LNCAP (cell line): ENCODE measurements around the gene SMYD3.

Experiments used
- CTCF ChIP-seq: fragments of 450-650 bp; IDR thresholded peaks from 2 replicates; pipeline ENCODE4 v1.5.1; 2017; ENCODE audit warnings: mild to moderate bottlenecking

Gene SMYD3

GRCh38 chr1:246160905-246161304 lies 346.2 kb downstream of the SMYD3 start:
- TF ChIP-seq CTCF = no peak

DNA sequence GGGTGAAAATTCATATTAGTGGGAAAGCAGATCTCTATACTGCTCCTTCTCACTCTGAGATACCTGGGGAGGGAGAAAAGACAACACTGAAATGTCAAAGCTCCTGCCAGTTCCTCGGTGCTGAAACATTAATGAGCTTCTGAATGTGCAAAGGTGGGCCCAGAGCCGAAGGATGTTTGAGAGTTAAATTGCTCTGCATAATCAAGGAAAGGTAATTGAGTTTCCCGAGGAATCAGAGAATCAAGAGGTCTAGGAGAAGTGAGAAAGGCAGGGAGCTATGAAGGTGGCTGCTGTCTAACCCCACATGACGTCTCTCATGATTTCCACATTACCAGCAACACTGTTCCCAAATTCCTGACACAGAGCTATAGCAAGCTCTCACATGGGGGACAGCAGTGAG lies 346.7 kb downstream of the SMYD3 start:
- no peak for TF ChIP-seq CTCF

DNA sequence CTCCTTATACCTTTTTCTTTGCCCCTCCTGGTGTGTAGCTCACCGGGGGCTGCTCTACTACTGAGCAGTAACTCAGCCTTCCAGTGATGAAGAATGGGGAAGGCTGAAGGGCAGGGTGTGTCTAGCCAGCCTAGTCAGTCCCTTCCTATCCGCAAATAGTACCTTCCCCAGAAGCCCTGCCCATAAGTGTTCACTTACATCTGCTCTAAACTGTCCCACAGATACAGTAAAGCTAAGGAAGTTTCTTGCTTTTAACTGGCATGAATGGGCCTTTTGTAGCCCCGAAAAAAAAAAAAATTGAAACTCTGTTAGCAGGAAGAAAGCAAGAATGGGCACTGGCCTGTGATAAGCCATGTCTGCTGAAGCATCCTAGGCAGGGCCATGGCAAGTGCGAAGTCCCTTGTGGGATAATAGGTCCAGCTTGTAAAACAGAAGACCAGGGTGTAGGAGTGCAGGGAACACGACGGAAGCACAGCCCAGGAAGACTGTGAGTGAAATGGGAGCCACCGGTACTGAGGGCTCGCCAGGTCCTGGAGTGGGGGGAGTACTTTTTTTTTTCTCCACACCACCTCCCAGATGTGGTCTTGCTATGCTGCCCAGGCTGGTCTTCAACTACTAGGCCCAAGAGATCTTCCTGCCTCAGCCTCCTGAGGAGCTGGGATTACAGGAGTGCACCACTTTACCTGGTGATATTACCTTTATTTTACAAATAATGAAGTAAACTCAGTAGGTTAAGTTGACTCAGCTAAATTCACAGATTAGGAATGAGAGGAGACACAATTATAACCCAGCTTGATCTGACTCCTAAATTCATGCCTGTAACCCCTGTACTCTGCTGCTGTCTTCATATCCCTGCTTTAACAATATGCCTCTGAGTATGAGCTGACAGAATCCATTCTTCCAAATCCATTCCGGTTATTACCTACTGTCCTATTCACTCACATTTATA lies 347.5 kb downstream of the SMYD3 start:
- no peak for TF ChIP-seq CTCF

DNA sequence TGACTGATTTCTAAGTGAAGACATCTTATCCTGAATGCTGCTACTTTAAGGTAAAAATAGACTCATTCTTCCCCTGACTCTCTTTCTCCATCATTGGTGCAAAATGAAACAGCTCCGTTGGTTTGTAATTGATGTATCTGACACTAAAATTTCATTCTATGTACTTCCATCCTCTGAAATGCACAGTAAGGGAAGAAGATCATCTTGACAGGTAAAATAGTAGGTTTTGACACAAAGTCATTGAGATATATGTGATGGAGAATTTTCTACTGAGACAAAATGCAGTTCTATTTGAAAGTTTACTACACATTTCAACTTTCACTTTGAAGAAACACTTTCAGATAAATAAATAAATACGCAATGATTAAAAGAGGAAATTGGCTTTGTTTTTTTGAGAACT lies 348.9 kb downstream of the SMYD3 start:
- no peak for TF ChIP-seq CTCF

DNA sequence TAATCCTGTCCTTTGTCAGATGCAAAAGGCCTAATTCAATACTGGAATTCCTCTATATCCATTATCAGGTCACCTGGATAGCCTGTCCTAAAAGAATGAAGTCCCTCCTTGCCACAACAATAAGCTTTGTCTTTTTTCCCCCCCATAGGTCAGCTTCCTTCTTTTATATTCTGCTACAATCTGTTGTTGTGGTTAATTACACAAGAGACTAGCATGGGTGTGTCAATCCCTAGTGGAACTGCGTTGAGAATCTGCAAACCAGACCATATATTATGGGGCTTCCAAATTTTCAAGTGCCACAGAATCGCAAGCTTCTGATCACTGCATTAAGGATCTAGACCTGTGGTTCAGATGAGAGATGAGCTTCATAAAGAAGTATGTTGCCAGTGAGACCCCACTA lies 349.6 kb downstream of the SMYD3 start:
- no peak for TF ChIP-seq CTCF

- no peak for TF ChIP-seq CTCF
Measured at GRCh38 chr1:246156847-246157246, 350.2 kb downstream of the SMYD3 start.

DNA sequence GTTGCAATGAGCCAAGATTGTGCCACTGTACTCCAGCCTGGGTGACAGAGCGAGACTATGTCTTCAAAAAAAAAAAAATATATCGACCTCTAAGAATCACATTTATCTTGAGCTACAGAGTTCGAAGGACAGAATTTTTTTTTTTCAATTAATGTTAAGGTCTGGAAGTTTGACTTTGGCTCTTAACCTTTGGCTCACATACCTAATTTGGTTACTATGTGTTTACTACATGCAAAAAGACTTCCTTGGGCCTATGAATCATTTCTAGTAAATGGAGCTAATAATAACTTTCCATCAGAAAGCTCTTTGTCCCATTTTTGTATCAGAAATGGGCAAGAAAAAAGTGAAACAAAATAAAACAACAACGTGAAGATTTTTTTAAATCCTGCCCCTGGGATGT lies 351.2 kb downstream of the SMYD3 start:
- TF ChIP-seq CTCF = no peak
